ENCODE results near the gene NOX3. TPM values are rescaled to one million over a fixed set of nuclear protein-coding genes. Genes with fewer than 3 reads are reported as not detected.

The NOX3 gene
- total and polyA plus RNA-seq, 10 donors: 0.03 TPM; not detected in 8

DNA sequence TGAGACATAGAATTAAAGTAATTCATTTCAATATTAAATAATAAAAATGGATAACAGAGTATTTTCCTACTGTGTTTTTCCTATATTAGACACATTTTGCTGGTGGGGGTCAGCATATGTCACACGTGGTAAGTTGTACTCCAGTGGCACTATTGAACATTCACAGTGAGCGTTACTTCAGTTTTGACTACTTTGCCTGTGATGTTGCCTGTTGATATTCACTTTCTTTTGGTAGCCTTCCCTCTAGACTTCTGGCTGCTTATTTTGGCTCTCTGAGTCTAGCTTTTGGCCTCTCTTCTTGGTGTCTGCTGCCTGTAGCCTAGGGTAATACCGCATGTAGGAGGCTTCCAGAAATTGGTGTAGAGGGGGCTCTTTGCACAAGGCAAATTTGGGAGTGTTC is 76.9 kb downstream of the NOX3 start:
- 82 to 88% (median 86%) methylated on average over 3 of the region's 3 CpGs for WGBS, 5 donors
- Histone ChIP-seq H3K36me3 (no peaks in the 10 kb centered on the region), H3K4me3 (no peak overlapping the region), H3K27me3 (replicated peaks in 1 of 7) (no peaks in the 10 kb centered on the region), H3K27ac (no peak overlapping the region), H3K4me1 (no peaks in the 10 kb centered on the region), H3K9me3 (no peaks in the 10 kb centered on the region)
- TF ChIP-seq, protein P1, sequence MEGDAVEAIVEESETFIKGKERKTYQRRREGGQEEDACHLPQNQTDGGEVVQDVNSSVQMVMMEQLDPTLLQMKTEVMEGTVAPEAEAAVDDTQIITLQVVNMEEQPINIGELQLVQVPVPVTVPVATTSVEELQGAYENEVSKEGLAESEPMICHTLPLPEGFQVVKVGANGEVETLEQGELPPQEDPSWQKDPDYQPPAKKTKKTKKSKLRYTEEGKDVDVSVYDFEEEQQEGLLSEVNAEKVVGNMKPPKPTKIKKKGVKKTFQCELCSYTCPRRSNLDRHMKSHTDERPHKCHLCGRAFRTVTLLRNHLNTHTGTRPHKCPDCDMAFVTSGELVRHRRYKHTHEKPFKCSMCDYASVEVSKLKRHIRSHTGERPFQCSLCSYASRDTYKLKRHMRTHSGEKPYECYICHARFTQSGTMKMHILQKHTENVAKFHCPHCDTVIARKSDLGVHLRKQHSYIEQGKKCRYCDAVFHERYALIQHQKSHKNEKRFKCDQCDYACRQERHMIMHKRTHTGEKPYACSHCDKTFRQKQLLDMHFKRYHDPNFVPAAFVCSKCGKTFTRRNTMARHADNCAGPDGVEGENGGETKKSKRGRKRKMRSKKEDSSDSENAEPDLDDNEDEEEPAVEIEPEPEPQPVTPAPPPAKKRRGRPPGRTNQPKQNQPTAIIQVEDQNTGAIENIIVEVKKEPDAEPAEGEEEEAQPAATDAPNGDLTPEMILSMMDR (IDR thresholded peaks at IDR 0.05 in 8 of 11, conservative IDR thresholded peaks at IDR 0.05 in 3 of 11): no peak
- no peak for TF ChIP-seq POLR2A (IDR thresholded peaks at IDR 0.05)
- TF ChIP-seq POLR2AphosphoS5 (IDR thresholded peaks at IDR 0.05): no peak
- no peak for DNase-seq
- intact Hi-C loops (cut with DNase I; ENCODE audit: low total_unique reads): no loop called here

DNA sequence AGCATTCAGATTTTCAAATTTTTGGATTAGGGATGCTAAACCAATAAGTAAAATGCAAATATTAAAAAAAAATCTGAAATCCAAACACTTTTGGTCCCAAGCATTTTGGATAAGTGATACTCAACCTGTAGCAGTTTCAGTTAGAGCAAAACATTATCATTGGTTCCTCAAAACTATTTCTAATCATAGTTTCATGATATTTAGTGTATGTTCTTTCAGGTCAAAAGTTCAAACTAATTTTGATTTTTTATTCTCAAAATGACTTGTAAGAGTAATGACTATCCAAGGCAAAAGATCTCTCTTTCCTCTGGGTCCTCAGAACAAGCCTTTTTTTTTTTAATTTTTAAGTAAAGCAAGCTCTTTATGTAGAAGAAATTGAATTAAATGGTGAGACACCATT is 77.4 kb downstream of the NOX3 start:
- TF ChIP-seq, protein P1 (IDR thresholded peaks at IDR 0.05 in 8 of 11, conservative IDR thresholded peaks at IDR 0.05 in 3 of 11): no peak
- no peak for TF ChIP-seq POLR2AphosphoS5 (IDR thresholded peaks at IDR 0.05)
- no peak for TF ChIP-seq POLR2A (IDR thresholded peaks at IDR 0.05)
- Histone ChIP-seq H3K4me1 (no peaks in the 10 kb centered on the region), H3K36me3 (no peaks in the 10 kb centered on the region), H3K27me3 (replicated peaks in 1 of 7) (no peaks in the 10 kb centered on the region), H3K4me3 (no peak overlapping the region), H3K9me3 (no peaks in the 10 kb centered on the region), H3K27ac (no peak overlapping the region)
- DNase-seq: no peak
- intact Hi-C loops (cut with DNase I; ENCODE audit: low total_unique reads): no loop called here

DNA sequence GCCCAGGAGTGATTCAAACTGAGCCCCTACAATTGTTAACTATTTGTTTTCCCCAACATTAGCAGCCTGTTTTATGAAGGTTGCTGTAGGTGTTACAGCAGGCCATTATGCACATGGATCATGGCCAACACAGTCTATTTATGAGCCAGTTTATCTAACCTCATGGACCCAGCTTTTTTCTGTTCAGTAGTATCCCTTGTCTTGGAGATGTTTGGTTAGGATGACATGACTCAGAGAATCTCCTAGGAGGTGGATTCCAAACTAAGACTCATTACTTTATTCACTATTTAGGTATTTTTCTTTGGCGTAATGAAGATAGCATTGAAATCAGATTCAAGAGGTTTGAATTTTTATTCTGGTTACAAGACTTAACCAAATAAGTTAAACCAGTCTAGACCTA is 78.6 kb downstream of the NOX3 start:
- H3K27me3 ChIP-seq (replicated peaks in 1 of 7): no peaks in the 10 kb centered on the region
- DNase-seq: no peak
- TF ChIP-seq POLR2A (IDR thresholded peaks at IDR 0.05) (no peak), POLR2AphosphoS5 (IDR thresholded peaks at IDR 0.05) (no peak)
- TF ChIP-seq, protein P1 (IDR thresholded peaks at IDR 0.05 in 8 of 11, conservative IDR thresholded peaks at IDR 0.05 in 3 of 11): no peak
- no peaks in the 10 kb centered on the region for H3K9me3 ChIP-seq
- H3K4me1 ChIP-seq: no peaks in the 10 kb centered on the region
- intact Hi-C loops (cut with DNase I; ENCODE audit: low total_unique reads): no loop called here
- H3K36me3 ChIP-seq: no peaks in the 10 kb centered on the region
- no peak overlapping the region for H3K27ac ChIP-seq
- WGBS, 5 donors: 95 to 100% (median 98%) methylated on average over 1 of the region's 1 CpG
- no peak overlapping the region for H3K4me3 ChIP-seq

DNA sequence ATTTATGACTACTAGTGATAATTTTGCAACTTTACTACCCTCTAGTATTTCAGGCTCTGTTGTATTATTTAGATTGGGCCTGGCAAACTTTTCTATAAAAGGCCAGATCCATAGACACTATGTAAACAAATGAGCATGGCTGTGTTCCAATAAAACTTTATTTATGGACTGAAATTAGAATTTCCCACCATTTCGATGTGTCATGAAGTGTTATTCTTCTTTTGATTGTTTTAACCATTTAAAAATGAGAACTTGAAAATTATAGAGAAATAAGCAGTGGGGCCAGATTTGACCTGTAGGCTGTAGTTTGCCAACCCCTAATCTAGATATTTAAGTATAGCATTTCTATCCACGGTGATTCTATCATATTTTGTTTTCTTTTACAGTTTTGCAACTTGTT is 79.8 kb downstream of the NOX3 start:
- intact Hi-C loops (cut with DNase I; ENCODE audit: low total_unique reads): no loop called here
- Histone ChIP-seq H3K36me3 (no peaks in the 10 kb centered on the region), H3K4me1 (no peaks in the 10 kb centered on the region), H3K27me3 (replicated peaks in 1 of 7) (no peaks in the 10 kb centered on the region), H3K9me3 (no peaks in the 10 kb centered on the region), H3K4me3 (no peak overlapping the region), H3K27ac (no peak overlapping the region)
- DNase-seq: no peak
- TF ChIP-seq POLR2A (IDR thresholded peaks at IDR 0.05) (no peak), POLR2AphosphoS5 (IDR thresholded peaks at IDR 0.05) (no peak)
- TF ChIP-seq, protein P1 (IDR thresholded peaks at IDR 0.05 in 8 of 11, conservative IDR thresholded peaks at IDR 0.05 in 3 of 11): no peak
- 83 to 95% (median 92%) methylated on average over 2 of the region's 2 CpGs for WGBS, 5 donors
